Aortic smooth muscle cell (primary cell): ENCODE data around the gene DTWD2. TPM values are rescaled to one million over a fixed set of nuclear protein-coding genes. Genes with fewer than 3 reads are reported as not detected.

Source experiments
- total RNA-seq: library from RNA; depleted of rRNA; stranded (reverse); fragments of >200 nt; gene quantifications from 2 replicates; pipeline ENCODE4 v1.2.3, GENCODE V29; 2014

Gene DTWD2, protein sequence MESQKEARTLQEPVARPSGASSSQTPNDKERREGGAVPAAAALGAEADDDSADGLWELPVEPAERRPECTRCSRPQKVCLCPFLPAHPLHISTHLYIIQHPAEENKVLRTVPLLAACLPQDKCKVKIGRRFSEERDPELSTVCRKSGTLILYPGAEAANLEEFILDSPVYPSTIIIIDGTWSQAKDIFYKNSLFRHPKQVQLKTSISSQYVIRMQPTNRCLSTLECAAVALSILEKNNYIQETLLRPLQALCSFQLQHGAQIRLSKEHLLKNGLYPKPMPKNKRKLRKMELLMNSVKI
- total RNA-seq = 4.5 and 5.2 TPM in 2 replicates

DNA sequence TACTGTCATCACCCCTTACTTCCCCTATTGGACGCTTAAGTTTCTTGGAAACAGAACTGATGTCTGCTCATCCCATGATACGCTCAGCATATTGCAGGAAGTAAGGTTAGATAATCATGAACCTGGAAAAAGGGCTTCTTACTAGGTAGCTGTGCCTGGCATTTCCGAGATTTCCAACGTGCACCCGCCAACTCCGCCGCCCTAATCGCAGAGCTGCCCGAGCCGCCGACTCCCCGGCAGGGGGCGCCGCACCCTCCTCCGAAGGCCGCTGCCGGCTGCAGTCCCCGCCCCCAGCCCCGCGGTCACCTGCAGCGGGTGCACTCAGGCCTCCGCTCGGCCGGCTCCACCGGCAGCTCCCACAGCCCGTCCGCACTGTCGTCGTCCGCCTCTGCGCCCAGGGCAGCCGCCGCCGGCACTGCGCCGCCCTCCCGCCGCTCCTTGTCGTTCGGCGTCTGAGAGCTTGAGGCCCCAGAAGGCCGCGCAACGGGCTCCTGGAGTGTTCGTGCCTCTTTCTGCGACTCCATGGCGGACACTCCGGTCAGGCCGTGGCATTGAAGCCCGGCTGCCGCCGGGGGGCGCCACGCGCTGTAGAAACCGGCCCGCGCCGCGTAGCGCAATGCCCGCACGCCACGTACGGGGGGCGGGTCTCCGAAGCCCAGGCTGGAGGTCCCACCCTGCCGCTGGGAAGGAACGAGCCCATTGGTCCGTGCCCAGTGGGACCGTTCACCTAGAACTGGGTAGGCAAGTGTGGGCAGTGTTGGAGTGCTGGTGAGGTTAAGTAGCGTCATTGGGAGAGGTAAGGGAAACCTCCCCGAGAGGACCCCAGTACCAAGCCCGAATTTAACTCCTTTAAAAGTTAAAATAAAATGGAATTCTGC, at the start of gene DTWD2:
Gene DTWD2 (minus strand): TSS at position 560 of the 878 bp plus-strand sequence. CDS start 36 bp downstream, at position 524.

Other genes starting within 250 kb of the DTWD2 start
- 47.8 TPM in 2 replicates for gene DMXL1, start 82.5 kb upstream of the DTWD2 start, total RNA-seq